Esophagus muscularis mucosa (tissue), 2 donors: ENCODE data around the gene B3GALT6.

Experiments used
- POLR2A ChIP-seq: fragments of 450-650 bp; IDR thresholded peaks from one replicate; pipeline ENCODE4 v1.6.1; 2017; ENCODE audit warnings: antibody characterized with exemption, moderate library complexity, mild to moderate bottlenecking, low read depth
- POLR2AphosphoS5 ChIP-seq, 2 donors: sonication (generic); formaldehyde crosslinking; IDR thresholded peaks; one replicate each; pipeline ENCODE4 v1.6.1; 2017; ENCODE audit warnings: antibody characterized with exemption in 2 of 2

GRCh38 chr1:1227386-1227785, 4.7 kb upstream of the B3GALT6 start:
- TF ChIP-seq POLR2A (no peak), POLR2AphosphoS5 (IDR thresholded peaks at IDR 0.05) (no peak)
